ENCODE results near the gene ZSCAN2.

- no peak for TF ChIP-seq CTCF (IDR thresholded peaks at IDR 0.05; ENCODE audit: low read length)
- TF ChIP-seq EZH2 (optimal IDR thresholded peaks at IDR 0.05; ENCODE audit: low read depth, low read length), result no peak
Measured at GRCh38 chr15:84604826-84605553, 4.2 kb downstream of the ZSCAN2 start.

All from MM.1S (cell line).